Measurements from ENCODE around the gene KIT.
A peak's percentile ranks its signal among the peaks of the same experiment; 100 is the strongest.

The KIT gene

GRCh38 chr4:54643958-54644751 lies 13.6 kb upstream of the KIT start:
- DNase-seq (ENCODE audit: insufficient read length) (no peak), FAIRE-seq (no peak)
- TF ChIP-seq TAF1 (IDR thresholded peaks at IDR 0.05; ENCODE audit: borderline replicate concordance, low read depth, low read length), result no peak
- TF ChIP-seq POLR2AphosphoS5 (IDR thresholded peaks at IDR 0.05; ENCODE audit: low read depth, low read length), result no peak
- TF ChIP-seq POLR2A (IDR thresholded peaks at IDR 0.05; ENCODE audit: low read depth, low read length), result no peak

GRCh38 chr4:54645830-54646229 lies 11.9 kb upstream of the KIT start:
- TF ChIP-seq POLR2AphosphoS5 (IDR thresholded peaks at IDR 0.05; ENCODE audit: low read depth, low read length) (no peak), POLR2A (IDR thresholded peaks at IDR 0.05; ENCODE audit: low read depth, low read length) (no peak), TAF1 (IDR thresholded peaks at IDR 0.05; ENCODE audit: borderline replicate concordance, low read depth, low read length) (no peak)
- no peak for FAIRE-seq
- no peak for DNase-seq (ENCODE audit: insufficient read length)

GRCh38 chr4:54647070-54647469 lies 10.7 kb upstream of the KIT start:
- DNase-seq (ENCODE audit: insufficient read length), result no peak
- TF ChIP-seq POLR2AphosphoS5 (IDR thresholded peaks at IDR 0.05; ENCODE audit: low read depth, low read length) (no peak), TAF1 (IDR thresholded peaks at IDR 0.05; ENCODE audit: borderline replicate concordance, low read depth, low read length) (no peak), POLR2A (IDR thresholded peaks at IDR 0.05; ENCODE audit: low read depth, low read length) (no peak)
- FAIRE-seq, result no peak

GRCh38 chr4:54651050-54651449 lies 6.7 kb upstream of the KIT start:
- TF ChIP-seq POLR2AphosphoS5 (IDR thresholded peaks at IDR 0.05; ENCODE audit: low read depth, low read length), result no peak
- no peak for TF ChIP-seq TAF1 (IDR thresholded peaks at IDR 0.05; ENCODE audit: borderline replicate concordance, low read depth, low read length)
- no peak for TF ChIP-seq POLR2A (IDR thresholded peaks at IDR 0.05; ENCODE audit: low read depth, low read length)
- DNase-seq (ENCODE audit: insufficient read length) (no peak), FAIRE-seq (no peak)

- no peak for FAIRE-seq
- TF ChIP-seq POLR2AphosphoS5 (IDR thresholded peaks at IDR 0.05; ENCODE audit: low read depth, low read length), result no peak
- TF ChIP-seq TAF1 (IDR thresholded peaks at IDR 0.05; ENCODE audit: borderline replicate concordance, low read depth, low read length), result no peak
- no peak for TF ChIP-seq POLR2A (IDR thresholded peaks at IDR 0.05; ENCODE audit: low read depth, low read length)
Measured at GRCh38 chr4:54654753-54655152, 3.0 kb upstream of the KIT start.

GRCh38 chr4:54657185-54657550 lies 589 bp upstream of the KIT start:
- no peak for TF ChIP-seq POLR2A (IDR thresholded peaks at IDR 0.05; ENCODE audit: low read depth, low read length)
- TF ChIP-seq POLR2AphosphoS5 (IDR thresholded peaks at IDR 0.05; ENCODE audit: low read depth, low read length), result no peak
- TF ChIP-seq TAF1 (IDR thresholded peaks at IDR 0.05; ENCODE audit: borderline replicate concordance, low read depth, low read length), result no peak
- FAIRE-seq (no peak), DNase-seq (ENCODE audit: insufficient read length) (no peak)

More at GRCh38 chr4:54654753-54655152, 3.0 kb upstream of the KIT start:
- no peak for DNase-seq (ENCODE audit: insufficient read length)

GRCh38 chr4:54658252-54659093 lies 716 bp downstream of the KIT start:
- FAIRE-seq (no peak), DNase-seq (ENCODE audit: insufficient read length) (peak; percentile 25)
- TF ChIP-seq TAF1 (IDR thresholded peaks at IDR 0.05; ENCODE audit: borderline replicate concordance, low read depth, low read length) (no peak), POLR2A (IDR thresholded peaks at IDR 0.05; ENCODE audit: low read depth, low read length) (no peak), POLR2AphosphoS5 (IDR thresholded peaks at IDR 0.05; ENCODE audit: low read depth, low read length) (no peak)

GRCh38 chr4:54659313-54659712 lies 1.6 kb downstream of the KIT start:
- no peak for TF ChIP-seq TAF1 (IDR thresholded peaks at IDR 0.05; ENCODE audit: borderline replicate concordance, low read depth, low read length)
- no peak for FAIRE-seq
- no peak for DNase-seq (ENCODE audit: insufficient read length)

GRCh38 chr4:54659749-54660535 lies 2.2 kb downstream of the KIT start:
- TF ChIP-seq POLR2AphosphoS5 (IDR thresholded peaks at IDR 0.05; ENCODE audit: low read depth, low read length) (no peak), POLR2A (IDR thresholded peaks at IDR 0.05; ENCODE audit: low read depth, low read length) (no peak), TAF1 (IDR thresholded peaks at IDR 0.05; ENCODE audit: borderline replicate concordance, low read depth, low read length) (no peak)
- FAIRE-seq (no peak), DNase-seq (ENCODE audit: insufficient read length) (no peak)

GRCh38 chr4:54660591-54660990 lies 2.8 kb downstream of the KIT start:
- DNase-seq (ENCODE audit: insufficient read length), result no peak
- TF ChIP-seq POLR2AphosphoS5 (IDR thresholded peaks at IDR 0.05; ENCODE audit: low read depth, low read length) (no peak), POLR2A (IDR thresholded peaks at IDR 0.05; ENCODE audit: low read depth, low read length) (no peak), TAF1 (IDR thresholded peaks at IDR 0.05; ENCODE audit: borderline replicate concordance, low read depth, low read length) (no peak)
- FAIRE-seq, result no peak

- DNase-seq (ENCODE audit: insufficient read length) (no peak), FAIRE-seq (no peak)
- TF ChIP-seq POLR2A (IDR thresholded peaks at IDR 0.05; ENCODE audit: low read depth, low read length), result no peak
- TF ChIP-seq POLR2AphosphoS5 (IDR thresholded peaks at IDR 0.05; ENCODE audit: low read depth, low read length), result no peak
- TF ChIP-seq TAF1 (IDR thresholded peaks at IDR 0.05; ENCODE audit: borderline replicate concordance, low read depth, low read length), result no peak
Measured at GRCh38 chr4:54661169-54661568, 3.4 kb downstream of the KIT start.

All from GM12892 (cell line).